SIG-M5 (cell line): Measurements from ENCODE around the gene SNRPA.
"Not testable (repeated sequence)": the region's sequence is repeated elsewhere in the genome, so short reads cannot be mapped to it uniquely, and the experiment has no call there.

Source experiments
- DNase-seq: peaks from one replicate; lab custom pipeline; 2025; lab: John Stamatoyannopoulos, UW

Gene SNRPA

GRCh38 chr19:40721936-40722661 lies 28.9 kb upstream of the SNRPA start:
- DNase-seq: no peak

- DNase-seq: no peak
Observed at GRCh38 chr19:40723661-40724254, 27.2 kb upstream of the SNRPA start.

GRCh38 chr19:40724315-40724714 lies 26.7 kb upstream of the SNRPA start:
- DNase-seq: no peak

GRCh38 chr19:40724855-40725254 lies 26.1 kb upstream of the SNRPA start:
- no peak for DNase-seq

- no peak for DNase-seq
Observed at GRCh38 chr19:40726279-40726678, 24.7 kb upstream of the SNRPA start.

- not testable (repeated sequence) for DNase-seq
Observed at GRCh38 chr19:40730065-40730464, 20.9 kb upstream of the SNRPA start.

- DNase-seq: not testable (repeated sequence)
Observed at GRCh38 chr19:40732304-40732703, 18.7 kb upstream of the SNRPA start.

GRCh38 chr19:40733149-40733548 lies 17.9 kb upstream of the SNRPA start:
- DNase-seq: no peak

GRCh38 chr19:40735013-40735771 lies 15.8 kb upstream of the SNRPA start:
- DNase-seq: no peak

GRCh38 chr19:40736661-40737060 lies 14.3 kb upstream of the SNRPA start:
- DNase-seq: no peak

- no peak for DNase-seq
Observed at GRCh38 chr19:40737102-40737644, 13.8 kb upstream of the SNRPA start.

- no peak for DNase-seq
Observed at GRCh38 chr19:40739030-40739839, 11.8 kb upstream of the SNRPA start.

GRCh38 chr19:40739871-40740703 lies 10.9 kb upstream of the SNRPA start:
- DNase-seq: no peak

GRCh38 chr19:40740747-40741146 lies 10.3 kb upstream of the SNRPA start:
- no peak for DNase-seq

GRCh38 chr19:40741527-40742390 lies 9.2 kb upstream of the SNRPA start:
- DNase-seq: no peak

- no peak for DNase-seq
Observed at GRCh38 chr19:40742477-40742876, 8.5 kb upstream of the SNRPA start.

- DNase-seq: no peak
Observed at GRCh38 chr19:40742886-40743285, 8.1 kb upstream of the SNRPA start.

GRCh38 chr19:40743926-40744325 lies 7.1 kb upstream of the SNRPA start:
- DNase-seq: no peak

GRCh38 chr19:40744554-40745401 lies 6.2 kb upstream of the SNRPA start:
- no peak for DNase-seq
